Glutamatergic neuron (in vitro differentiated cells): Measurements from ENCODE around the gene NFIA. TPM values are rescaled to one million over a fixed set of nuclear protein-coding genes. Genes with fewer than 3 reads are reported as not detected.

Experiments used
- DNase-seq: peaks from one replicate; pipeline ENCODE4 v3.0.0; 2022
- H3K27ac Mint-ChIP-seq: one replicate; pipeline ENCODE4 v1.8.0; 2020; ENCODE audit warnings: mild to moderate bottlenecking, mixed read lengths, inconsistent platforms; ENCODE audit not compliant: unreplicated experiment
- H3K27me3 Mint-ChIP-seq: one replicate; pipeline ENCODE4 v1.8.0; 2020; ENCODE audit warnings: mild to moderate bottlenecking, moderate library complexity, mixed read lengths, inconsistent platforms; ENCODE audit not compliant: unreplicated experiment
- H3K36me3 Mint-ChIP-seq: one replicate; pipeline ENCODE4 v1.8.0; 2020; ENCODE audit warnings: mild to moderate bottlenecking, mixed read lengths, inconsistent platforms; ENCODE audit not compliant: unreplicated experiment
- H3K4me1 Mint-ChIP-seq: one replicate; pipeline ENCODE4 v1.8.0; 2020; ENCODE audit warnings: mild to moderate bottlenecking, low read depth, mixed read lengths, inconsistent platforms; ENCODE audit not compliant: unreplicated experiment
- H3K4me3 Mint-ChIP-seq: one replicate; pipeline ENCODE4 v1.8.0; 2020; ENCODE audit warnings: mild to moderate bottlenecking, mixed read lengths, inconsistent platforms; ENCODE audit not compliant: unreplicated experiment
- H3K9me3 Mint-ChIP-seq: one replicate; pipeline ENCODE4 v1.8.0; 2020; ENCODE audit warnings: mild to moderate bottlenecking, moderate library complexity, mixed read lengths, inconsistent platforms; ENCODE audit not compliant: unreplicated experiment
- CTCF ChIP-seq: fragments of 200-600 bp; sonication (generic); IDR thresholded peaks from one replicate; pipeline ENCODE4 v1.5.0; 2021; ENCODE audit not compliant: partially characterized antibody, unreplicated experiment
- total RNA-seq: library from RNA; stranded (reverse); fragmentation: NEBNext Ultra II Directional; extraction: Animal tissue kit (Norgen Biotek cat#: 25700); gene quantifications from one replicate; pipeline ENCODE4 v1.2.1, GENCODE V29; 2021; ENCODE audit not compliant: unreplicated experiment

NFIA gene
- total RNA-seq, 1 donor from 2014 or later: 16.4 TPM

GRCh38 chr1:61241411-61241838 lies 159.1 kb downstream of the NFIA start:
- H3K27ac Mint-ChIP-seq: no peak overlapping the region
- no peak for DNase-seq
- H3K4me3 Mint-ChIP-seq: no peak overlapping the region
- peaks cover 3% of the 10 kb centered on the region for H3K27me3 Mint-ChIP-seq
- H3K36me3 Mint-ChIP-seq: no peaks in the 10 kb centered on the region
- TF ChIP-seq CTCF: no peak
- H3K9me3 Mint-ChIP-seq: no peaks in the 10 kb centered on the region
- peaks cover 47% of the 10 kb centered on the region for H3K4me1 Mint-ChIP-seq

DNA sequence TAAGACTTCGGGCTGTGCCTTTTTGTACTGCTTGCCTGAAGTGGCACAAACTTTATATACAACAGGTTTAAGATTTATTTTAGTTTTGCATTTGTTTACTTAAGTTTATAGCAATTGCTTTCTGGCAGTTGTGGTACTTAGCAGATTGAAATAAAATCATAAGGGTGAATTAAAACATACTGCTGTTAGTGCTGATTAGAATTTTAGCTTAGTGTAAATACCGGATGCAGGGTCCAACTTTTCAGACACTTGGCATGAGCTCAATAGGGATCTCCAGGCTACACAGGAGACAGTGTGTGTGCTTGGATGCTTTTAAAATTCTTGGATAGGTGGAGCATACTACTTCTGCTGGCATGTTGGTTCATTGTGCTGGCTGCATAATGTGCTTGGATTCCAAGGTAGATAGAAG lies 159.6 kb downstream of the NFIA start:
- Mint-ChIP-seq H3K4me3 (no peak overlapping the region), H3K27ac (no peak overlapping the region), H3K36me3 (no peaks in the 10 kb centered on the region), H3K27me3 (peaks cover 3% of the 10 kb centered on the region), H3K9me3 (no peaks in the 10 kb centered on the region), H3K4me1 (peaks cover 46% of the 10 kb centered on the region)
- TF ChIP-seq CTCF: no peak
- DNase-seq: no peak

DNA sequence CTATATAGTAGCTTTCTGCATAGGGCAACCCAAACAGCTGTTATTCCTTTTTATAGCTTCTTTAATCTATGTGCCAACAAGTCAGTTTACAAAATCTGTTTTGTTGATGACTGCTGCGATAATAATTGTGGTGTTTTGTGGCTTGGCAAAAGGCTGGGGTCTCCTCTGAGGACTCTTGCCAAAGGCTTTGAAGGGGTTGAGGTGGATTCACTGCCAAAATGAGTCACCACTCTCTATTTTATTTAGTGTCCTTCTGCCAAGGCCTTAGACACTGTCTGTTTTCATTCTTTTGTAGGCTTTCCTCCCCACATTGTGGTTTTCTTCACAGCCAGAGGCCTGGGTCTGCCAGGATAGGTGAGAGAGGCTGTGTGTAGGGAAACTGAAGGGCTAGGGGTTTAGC lies 161.8 kb downstream of the NFIA start:
- peaks cover 47% of the 10 kb centered on the region for H3K4me1 Mint-ChIP-seq
- no peak for TF ChIP-seq CTCF
- peak overlapping the region; percentile 64 for H3K27ac Mint-ChIP-seq
- peaks cover 5% of the 10 kb centered on the region for H3K27me3 Mint-ChIP-seq
- H3K36me3 Mint-ChIP-seq: no peaks in the 10 kb centered on the region
- H3K9me3 Mint-ChIP-seq: no peaks in the 10 kb centered on the region
- no peak overlapping the region for H3K4me3 Mint-ChIP-seq
- DNase-seq: no peak

DNA sequence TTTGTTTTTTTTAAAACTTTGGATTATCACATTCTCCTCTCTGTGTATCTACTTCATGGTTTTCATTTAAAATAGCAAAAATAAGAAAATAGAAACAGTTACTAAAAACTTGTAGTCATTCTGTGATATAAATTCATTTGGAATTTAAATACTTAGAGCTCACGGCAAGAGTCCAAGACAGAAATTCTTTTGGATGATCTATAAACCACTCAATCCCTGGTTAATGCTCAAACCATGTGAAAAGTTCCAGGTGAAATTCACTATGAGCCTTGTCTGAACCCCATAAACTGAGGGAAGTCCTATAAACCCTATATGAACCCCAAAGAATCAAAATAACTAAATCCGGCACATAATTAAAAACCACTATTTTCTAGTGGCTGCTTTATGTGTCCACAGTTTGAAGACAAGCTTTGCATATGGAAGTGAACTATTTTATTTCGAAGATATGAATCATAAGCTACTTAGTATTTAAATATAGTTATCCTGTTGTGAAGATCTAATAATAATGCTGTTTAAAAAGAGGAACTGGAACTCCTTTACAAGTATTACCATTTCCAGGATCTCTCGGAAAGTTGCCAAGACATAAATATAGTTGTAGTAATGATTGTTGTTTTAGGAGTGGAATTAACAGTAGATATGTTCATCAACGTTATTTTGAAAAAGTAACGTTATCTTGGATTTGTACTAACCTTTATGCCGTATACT lies 163.5 kb downstream of the NFIA start:
- H3K9me3 Mint-ChIP-seq: no peaks in the 10 kb centered on the region
- H3K36me3 Mint-ChIP-seq: no peaks in the 10 kb centered on the region
- H3K27me3 Mint-ChIP-seq: peaks cover 5% of the 10 kb centered on the region
- H3K4me1 Mint-ChIP-seq: peaks cover 45% of the 10 kb centered on the region
- H3K27ac Mint-ChIP-seq: no peak overlapping the region
- TF ChIP-seq CTCF: no peak
- DNase-seq: no peak
- no peak overlapping the region for H3K4me3 Mint-ChIP-seq

DNA sequence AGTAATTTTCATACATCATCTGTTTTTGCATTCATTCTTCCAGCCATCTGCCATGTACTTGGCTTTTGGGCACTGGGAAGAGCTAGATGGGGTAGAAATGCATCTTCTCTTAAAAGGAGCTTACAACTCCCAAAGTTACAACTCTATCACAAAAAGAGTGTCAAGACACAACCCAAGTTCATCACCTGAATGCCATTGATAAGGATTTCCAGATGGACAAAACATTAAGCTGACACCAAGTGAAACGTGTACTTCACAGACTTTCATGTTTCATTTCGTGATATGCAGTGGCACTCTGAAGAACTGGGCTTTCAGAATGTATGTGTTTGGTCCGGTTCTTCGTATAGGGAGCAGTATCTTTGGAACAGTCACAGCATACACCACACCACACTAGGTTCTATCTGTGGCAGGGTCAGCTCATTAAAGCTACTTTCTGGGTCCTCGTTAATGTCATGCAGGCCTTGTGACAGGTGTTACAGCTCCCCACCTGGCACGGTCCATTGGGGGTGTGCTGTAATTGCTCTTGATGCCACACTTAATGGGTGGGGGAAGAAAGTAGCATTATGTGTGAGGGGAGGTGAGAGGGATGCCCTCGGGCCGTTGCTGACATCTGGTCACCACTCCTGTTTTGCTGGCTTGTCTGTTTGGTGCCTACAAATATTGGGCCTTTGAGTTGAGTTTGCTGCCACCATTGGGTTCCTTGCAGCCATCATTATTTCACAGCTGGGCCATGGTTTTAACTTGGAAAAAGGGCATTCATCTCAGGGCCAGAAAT lies 164.9 kb downstream of the NFIA start:
- no peak for TF ChIP-seq CTCF
- peaks cover 42% of the 10 kb centered on the region for H3K4me1 Mint-ChIP-seq
- no peaks in the 10 kb centered on the region for H3K36me3 Mint-ChIP-seq
- peaks cover 5% of the 10 kb centered on the region for H3K27me3 Mint-ChIP-seq
- peak; percentile 46 for DNase-seq
- H3K4me3 Mint-ChIP-seq: no peak overlapping the region
- no peaks in the 10 kb centered on the region for H3K9me3 Mint-ChIP-seq
- peak overlapping the region; percentile 72 for H3K27ac Mint-ChIP-seq
